ENCODE data around the gene COX6A2.

DNA sequence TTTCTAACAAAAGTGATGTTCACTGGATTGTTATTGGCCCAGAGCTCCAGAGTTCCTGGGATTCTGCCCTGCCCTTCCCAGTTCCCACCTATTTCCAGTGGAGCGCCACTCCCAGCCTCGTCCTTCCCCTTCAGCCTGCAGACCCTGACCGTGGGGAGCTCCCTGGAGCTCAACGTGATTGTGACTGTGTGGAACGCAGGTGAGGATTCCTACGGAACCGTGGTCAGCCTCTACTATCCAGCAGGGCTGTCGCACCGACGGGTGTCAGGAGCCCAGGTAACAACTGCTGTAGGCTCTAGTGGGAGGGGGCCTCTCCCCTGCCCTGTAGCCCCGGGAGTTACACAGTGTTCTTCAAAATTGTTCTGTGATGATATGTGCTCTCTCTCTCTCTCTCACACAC lies 11.8 kb downstream of the COX6A2 start:
- TF ChIP-seq, protein P1, sequence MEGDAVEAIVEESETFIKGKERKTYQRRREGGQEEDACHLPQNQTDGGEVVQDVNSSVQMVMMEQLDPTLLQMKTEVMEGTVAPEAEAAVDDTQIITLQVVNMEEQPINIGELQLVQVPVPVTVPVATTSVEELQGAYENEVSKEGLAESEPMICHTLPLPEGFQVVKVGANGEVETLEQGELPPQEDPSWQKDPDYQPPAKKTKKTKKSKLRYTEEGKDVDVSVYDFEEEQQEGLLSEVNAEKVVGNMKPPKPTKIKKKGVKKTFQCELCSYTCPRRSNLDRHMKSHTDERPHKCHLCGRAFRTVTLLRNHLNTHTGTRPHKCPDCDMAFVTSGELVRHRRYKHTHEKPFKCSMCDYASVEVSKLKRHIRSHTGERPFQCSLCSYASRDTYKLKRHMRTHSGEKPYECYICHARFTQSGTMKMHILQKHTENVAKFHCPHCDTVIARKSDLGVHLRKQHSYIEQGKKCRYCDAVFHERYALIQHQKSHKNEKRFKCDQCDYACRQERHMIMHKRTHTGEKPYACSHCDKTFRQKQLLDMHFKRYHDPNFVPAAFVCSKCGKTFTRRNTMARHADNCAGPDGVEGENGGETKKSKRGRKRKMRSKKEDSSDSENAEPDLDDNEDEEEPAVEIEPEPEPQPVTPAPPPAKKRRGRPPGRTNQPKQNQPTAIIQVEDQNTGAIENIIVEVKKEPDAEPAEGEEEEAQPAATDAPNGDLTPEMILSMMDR (IDR thresholded peaks at IDR 0.05; ENCODE audit: extremely low read depth in 1 of 2, insufficient read depth in 1 of 2, low read depth in 1 of 2, low read length in 2 of 2): no peak
- no peak for TF ChIP-seq MYC (IDR thresholded peaks at IDR 0.05; ENCODE audit: low read depth, low read length)
- TF ChIP-seq EZH2 (IDR thresholded peaks at IDR 0.05; ENCODE audit: borderline replicate concordance, low read depth, low read length, severe bottlenecking): no peak
- TF ChIP-seq JUN (IDR thresholded peaks at IDR 0.05; ENCODE audit: borderline replicate concordance, insufficient read depth, insufficient read length, low read depth): no peak
- TF ChIP-seq GATA2 (IDR thresholded peaks at IDR 0.05; ENCODE audit: insufficient read depth, insufficient read length, low read depth, low read length): no peak
- no peak for TF ChIP-seq FOS (IDR thresholded peaks at IDR 0.05; ENCODE audit: borderline replicate concordance, insufficient read depth, low read length)
- no peak for TF ChIP-seq POLR2A (IDR thresholded peaks at IDR 0.05; ENCODE audit: low read depth, low read length)
